Left ventricle myocardium inferior (tissue), 1 donor: Measurements from ENCODE around the gene YY1. TPM values are rescaled to one million over a fixed set of nuclear protein-coding genes. Genes with fewer than 3 reads are reported as not detected.
"Not testable (repeated sequence)": the region's sequence is repeated elsewhere in the genome, so short reads cannot be mapped to it uniquely, and the experiment has no call there.

Source experiments
- DNase-seq: peaks from one replicate; pipeline ENCODE4 v3.0.0-alpha.2; 2020
- H3K27ac ChIP-seq: fragments of 200-600 bp; replicated peaks from 2 replicates; pipeline ENCODE4 v1.8.0; 2021
- H3K27me3 ChIP-seq: fragments of 200-600 bp; 2 replicates; pipeline ENCODE4 v1.8.0; 2021; ENCODE audit warnings: low read depth
- H3K36me3 ChIP-seq: fragments of 200-600 bp; 2 replicates; pipeline ENCODE4 v1.8.0; 2021
- H3K4me1 ChIP-seq: fragments of 200-600 bp; 2 replicates; pipeline ENCODE4 v1.8.0; 2021
- H3K4me3 ChIP-seq: fragments of 200-600 bp; 2 replicates; pipeline ENCODE4 v1.8.0; 2021; ENCODE audit warnings: mild to moderate bottlenecking, moderate library complexity
- H3K9me3 ChIP-seq: fragments of 200-600 bp; replicated peaks from 2 replicates; pipeline ENCODE4 v1.8.0; 2021
- intact Hi-C: fragments of 100-400 bp; cut with micrococcal nuclease; formaldehyde crosslinking; loops from one replicate; pipeline ENCODE4 v1.11.0; 2022
- total RNA-seq: library from RNA; stranded (reverse); fragmentation: NEBNext Ultra II Directional; extraction: Animal tissue kit (Norgen Biotek cat#: 25700); gene quantifications from one replicate; pipeline ENCODE4 v1.2.1, GENCODE V29; 2021
- TF ChIP-seq, protein P1 (sequence below): fragments of 200-600 bp; IDR thresholded peaks from 2 replicates; pipeline ENCODE4 v1.8.0; 2021; ENCODE audit warnings: antibody characterized with exemption, mild to moderate bottlenecking, borderline replicate concordance
- donor health status: DM: no; HTN: yes; CAD: no; lungs with severe emphysema.

YY1 gene
- total RNA-seq, 1 donor from 2014 or later, result 44.7 TPM

- intact Hi-C loops, result no loop called here
- H3K36me3 ChIP-seq, result no peaks in the 10 kb centered on the region
- H3K4me1 ChIP-seq, result peaks cover 23% of the 10 kb centered on the region
- TF ChIP-seq, protein P1, sequence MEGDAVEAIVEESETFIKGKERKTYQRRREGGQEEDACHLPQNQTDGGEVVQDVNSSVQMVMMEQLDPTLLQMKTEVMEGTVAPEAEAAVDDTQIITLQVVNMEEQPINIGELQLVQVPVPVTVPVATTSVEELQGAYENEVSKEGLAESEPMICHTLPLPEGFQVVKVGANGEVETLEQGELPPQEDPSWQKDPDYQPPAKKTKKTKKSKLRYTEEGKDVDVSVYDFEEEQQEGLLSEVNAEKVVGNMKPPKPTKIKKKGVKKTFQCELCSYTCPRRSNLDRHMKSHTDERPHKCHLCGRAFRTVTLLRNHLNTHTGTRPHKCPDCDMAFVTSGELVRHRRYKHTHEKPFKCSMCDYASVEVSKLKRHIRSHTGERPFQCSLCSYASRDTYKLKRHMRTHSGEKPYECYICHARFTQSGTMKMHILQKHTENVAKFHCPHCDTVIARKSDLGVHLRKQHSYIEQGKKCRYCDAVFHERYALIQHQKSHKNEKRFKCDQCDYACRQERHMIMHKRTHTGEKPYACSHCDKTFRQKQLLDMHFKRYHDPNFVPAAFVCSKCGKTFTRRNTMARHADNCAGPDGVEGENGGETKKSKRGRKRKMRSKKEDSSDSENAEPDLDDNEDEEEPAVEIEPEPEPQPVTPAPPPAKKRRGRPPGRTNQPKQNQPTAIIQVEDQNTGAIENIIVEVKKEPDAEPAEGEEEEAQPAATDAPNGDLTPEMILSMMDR, result no peak
- H3K27me3 ChIP-seq, result no peaks in the 10 kb centered on the region
- no peak for DNase-seq
- H3K27ac ChIP-seq, result no peak overlapping the region
- no peak overlapping the region for H3K4me3 ChIP-seq
- no peaks in the 10 kb centered on the region for H3K9me3 ChIP-seq
Observed at GRCh38 chr14:100224229-100224866, 14.6 kb upstream of the YY1 start.

DNA sequence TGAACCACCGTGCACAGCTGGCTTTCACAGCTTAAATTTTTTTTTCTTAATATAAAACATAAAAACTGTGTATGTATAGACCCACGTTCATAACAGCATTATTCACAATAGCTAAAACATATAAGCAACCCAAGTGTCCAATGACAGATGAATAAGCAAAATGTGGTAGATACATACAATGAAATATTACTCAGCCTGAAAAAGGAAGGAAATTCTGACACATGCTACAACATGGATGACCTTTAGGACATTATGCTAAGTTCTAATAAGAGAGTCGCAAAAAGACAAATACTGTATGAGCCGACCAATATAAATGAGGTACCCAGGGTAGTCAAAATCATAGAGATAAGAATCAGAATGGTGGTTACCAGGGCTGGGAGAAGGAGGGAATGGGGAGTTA lies 13.8 kb upstream of the YY1 start:
- Histone ChIP-seq H3K4me1 (peaks cover 23% of the 10 kb centered on the region), H3K27ac (no peak overlapping the region), H3K4me3 (no peak overlapping the region), H3K9me3 (no peaks in the 10 kb centered on the region), H3K36me3 (no peaks in the 10 kb centered on the region), H3K27me3 (no peaks in the 10 kb centered on the region)
- intact Hi-C loops, result no loop called here
- no peak for DNase-seq
- TF ChIP-seq, protein P1, result no peak

DNA sequence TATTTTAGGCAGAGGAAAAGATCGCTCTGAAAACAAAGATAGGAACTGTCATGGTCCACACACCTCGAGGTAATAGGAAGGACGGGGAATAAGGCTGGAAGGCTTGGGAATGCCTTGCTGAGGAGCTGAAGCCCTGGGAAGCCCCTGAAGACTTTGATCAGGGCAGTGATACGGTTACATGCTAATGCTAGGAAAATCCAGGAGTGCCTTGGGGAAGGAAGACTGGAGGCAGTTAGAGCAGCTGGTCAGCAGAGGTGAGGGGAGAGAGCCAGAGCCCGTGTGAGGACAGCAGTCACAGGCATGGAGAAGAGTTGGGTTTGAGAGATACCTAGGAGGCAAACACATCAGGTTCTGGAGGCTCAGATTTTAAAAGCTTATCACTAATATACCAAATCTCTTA lies 8.6 kb upstream of the YY1 start:
- intact Hi-C loops, result no loop called here
- TF ChIP-seq, protein P1, result no peak

DNA sequence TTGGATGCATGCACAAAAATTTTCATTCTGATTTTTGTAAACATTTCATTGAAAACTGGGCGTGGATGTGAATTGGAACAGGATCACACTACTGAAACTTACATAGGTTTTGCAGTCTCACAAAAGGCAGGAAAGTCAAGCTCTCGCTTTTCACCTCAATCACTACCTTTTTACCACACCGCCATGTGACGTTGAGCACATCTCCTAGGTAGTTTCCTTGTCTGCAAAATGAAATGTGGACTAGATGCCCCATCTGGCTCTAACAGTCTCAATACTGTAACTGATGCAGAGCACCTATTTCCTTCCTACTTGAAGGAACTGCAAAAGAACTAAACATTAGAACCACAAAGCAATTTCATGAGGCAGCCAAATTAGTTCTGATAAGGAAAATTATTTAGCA lies 4.4 kb upstream of the YY1 start:
- no peak overlapping the region for H3K4me3 ChIP-seq
- H3K36me3 ChIP-seq, result no peaks in the 10 kb centered on the region
- no peak for DNase-seq
- peaks cover 38% of the 10 kb centered on the region for H3K4me1 ChIP-seq
- no peaks in the 10 kb centered on the region for H3K9me3 ChIP-seq
- no peak overlapping the region for H3K27ac ChIP-seq
- H3K27me3 ChIP-seq, result no peaks in the 10 kb centered on the region
- TF ChIP-seq, protein P1, result no peak
- intact Hi-C loops, result no loop called here

More for the DNA sequence above, 8.6 kb upstream of the YY1 start:
- no peaks in the 10 kb centered on the region for H3K36me3 ChIP-seq
- H3K4me3 ChIP-seq, result no peak overlapping the region
- no peak overlapping the region for H3K27ac ChIP-seq
- no peak for DNase-seq
- no peaks in the 10 kb centered on the region for H3K27me3 ChIP-seq
- H3K4me1 ChIP-seq, result peaks cover 5% of the 10 kb centered on the region
- H3K9me3 ChIP-seq, result no peaks in the 10 kb centered on the region

GRCh38 chr14:100236271-100236818 lies 2.6 kb upstream of the YY1 start:
- H3K36me3 ChIP-seq, intact Hi-C loops, H3K9me3 ChIP-seq, H3K27me3 ChIP-seq, DNase-seq: not testable (repeated sequence)
- H3K27ac ChIP-seq, result peak overlapping the region; percentile 9
- H3K4me3 ChIP-seq, result peak overlapping the region; percentile 100
- peaks cover 52% of the 10 kb centered on the region for H3K4me1 ChIP-seq

DNA sequence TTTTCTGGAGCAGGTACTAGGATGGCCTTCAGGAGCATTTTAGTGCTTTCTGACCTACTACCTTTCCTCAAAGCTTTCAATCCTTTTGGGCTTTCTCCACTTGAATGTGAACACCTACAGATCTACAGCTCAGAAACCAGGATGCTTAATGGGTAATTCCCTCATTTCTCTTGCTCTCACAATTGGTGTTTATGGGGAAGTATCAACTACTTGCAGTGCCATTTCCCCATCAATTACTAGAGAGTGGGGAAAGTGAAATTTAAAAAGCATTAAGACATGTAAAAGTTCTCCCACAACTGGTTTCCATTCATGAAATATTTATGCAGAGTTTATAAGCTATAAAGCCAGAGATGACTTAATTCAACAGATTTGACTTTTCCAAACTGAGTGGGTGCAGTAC lies 2.1 kb upstream of the YY1 start:
- no peak for DNase-seq
- peak overlapping the region; percentile 100 for H3K4me3 ChIP-seq
- H3K27me3 ChIP-seq, result no peaks in the 10 kb centered on the region
- H3K27ac ChIP-seq, result peak overlapping the region; percentile 99
- TF ChIP-seq, protein P1, result no peak
- peaks cover 57% of the 10 kb centered on the region for H3K4me1 ChIP-seq
- H3K36me3 ChIP-seq, result no peaks in the 10 kb centered on the region
- intact Hi-C loops, result no loop called here
- no peaks in the 10 kb centered on the region for H3K9me3 ChIP-seq
